Uterus (tissue), 4 donors: ENCODE measurements around the gene IL13RA1. TPM values are rescaled to one million over a fixed set of nuclear protein-coding genes. Genes with fewer than 3 reads are reported as not detected.
"Not testable (repeated sequence)": the region's sequence is repeated elsewhere in the genome, so short reads cannot be mapped to it uniquely, and the experiment has no call there.

ENCODE experiments used
- DNase-seq, 2 donors: peaks; one replicate each; pipeline ENCODE4 v3.0.0-alpha.2; 2019 to 2020
- H3K27ac ChIP-seq, 2 donors: fragments of 200-600 bp; sonication (generic); 1 replicate in 1 of 2; 2 replicates in 1 of 2; pipeline ENCODE4 v1.5.1; 2016 to 2018
- H3K27me3 ChIP-seq, 2 donors: fragments of 200-600 bp; sonication (generic); one replicate each; pipeline ENCODE4 v1.5.1; 2018 to 2019; ENCODE audit warnings: control low read depth in 1 of 2
- H3K36me3 ChIP-seq, 2 donors: fragments of 200-600 bp; sonication (generic); one replicate each; pipeline ENCODE4 v1.5.1; 2019; ENCODE audit warnings: control low read depth in 1 of 2
- H3K4me1 ChIP-seq, 2 donors: fragments of 200-600 bp; sonication (generic); one replicate each; pipeline ENCODE4 v1.5.1; 2018 to 2019; ENCODE audit warnings: control low read depth in 1 of 2
- H3K4me3 ChIP-seq, 2 donors: fragments of 200-600 bp; sonication (generic); 1 replicate in 1 of 2; 2 replicates in 1 of 2; pipeline ENCODE4 v1.5.1; 2018 to 2019; ENCODE audit warnings: mild to moderate bottlenecking in 1 of 2
- H3K9me3 ChIP-seq, 2 donors: fragments of 200-600 bp; sonication (generic); one replicate each; pipeline ENCODE4 v1.5.1; 2019; ENCODE audit warnings: control low read depth in 1 of 2
- POLR2A ChIP-seq, 2 donors: fragments of 450-650 bp; IDR thresholded peaks; one replicate each; pipeline ENCODE4 v1.6.1; 2016; ENCODE audit warnings: antibody characterized with exemption in 2 of 2, mild to moderate bottlenecking in 1 of 2, moderate library complexity in 1 of 2
- intact Hi-C: fragments of 100-400 bp; cut with DNase I; formaldehyde crosslinking; loops from one replicate; pipeline ENCODE4 v1.15.1; 2023; ENCODE audit warnings: low total_unique reads
- total RNA-seq, 4 donors: library from RNA; depleted of rRNA in 3 of 4; stranded (reverse); fragments of >200 nt in 3 of 4; gene quantifications; one replicate each; pipeline versions ENCODE4 v1.1.0 to v1.2.4, GENCODE V29; 2014 to 2023
- TF ChIP-seq, protein P1 (sequence below), 4 experiments: fragments of 200-600 bp in 2 of 4; fragments of 450-650 bp in 2 of 4; sonication (generic) in 2 of 4; IDR thresholded peaks; one replicate each; pipeline ENCODE4 v1.5.1; 2016 to 2019; ENCODE audit warnings: antibody characterized with exemption in 4 of 4, mild to moderate bottlenecking in 2 of 4, moderate library complexity in 1 of 4
- donor health status: DM: yes; HTN: yes; CAD: no.

The IL13RA1 gene
- total RNA-seq, 4 donors from 2014 or later, result 20.2 to 60.0 (median 39.9) TPM

DNA sequence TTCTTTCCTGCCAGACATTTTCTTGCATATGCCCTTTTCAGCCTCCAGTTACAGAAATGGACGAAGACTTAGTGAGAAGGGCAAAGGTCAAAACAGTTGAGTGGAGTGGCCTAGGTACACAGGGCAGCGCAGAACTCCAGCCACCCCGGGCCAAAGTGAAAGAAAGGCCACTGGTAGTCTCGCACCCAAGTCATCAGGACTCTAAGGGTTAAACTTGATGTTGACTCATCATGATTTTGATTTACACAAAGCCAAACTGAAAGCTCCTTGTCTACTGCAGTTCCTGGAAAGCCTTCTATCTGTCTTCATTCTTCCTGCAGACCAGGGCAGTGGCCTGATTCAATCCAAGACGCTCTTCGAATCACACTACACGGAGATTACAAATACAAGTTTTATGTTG is 2.6 kb upstream of the IL13RA1 start:
- no peaks in the 10 kb centered on the region for H3K36me3 ChIP-seq
- H3K9me3 ChIP-seq, result no peaks in the 10 kb centered on the region
- no peaks in the 10 kb centered on the region for H3K4me1 ChIP-seq
- H3K27ac ChIP-seq, result peak overlapping the region in 1 of 2 donors; percentile 17
- intact Hi-C loops, result no loop called here
- TF ChIP-seq POLR2A (IDR thresholded peaks at IDR 0.05), result no peak
- TF ChIP-seq, protein P1, sequence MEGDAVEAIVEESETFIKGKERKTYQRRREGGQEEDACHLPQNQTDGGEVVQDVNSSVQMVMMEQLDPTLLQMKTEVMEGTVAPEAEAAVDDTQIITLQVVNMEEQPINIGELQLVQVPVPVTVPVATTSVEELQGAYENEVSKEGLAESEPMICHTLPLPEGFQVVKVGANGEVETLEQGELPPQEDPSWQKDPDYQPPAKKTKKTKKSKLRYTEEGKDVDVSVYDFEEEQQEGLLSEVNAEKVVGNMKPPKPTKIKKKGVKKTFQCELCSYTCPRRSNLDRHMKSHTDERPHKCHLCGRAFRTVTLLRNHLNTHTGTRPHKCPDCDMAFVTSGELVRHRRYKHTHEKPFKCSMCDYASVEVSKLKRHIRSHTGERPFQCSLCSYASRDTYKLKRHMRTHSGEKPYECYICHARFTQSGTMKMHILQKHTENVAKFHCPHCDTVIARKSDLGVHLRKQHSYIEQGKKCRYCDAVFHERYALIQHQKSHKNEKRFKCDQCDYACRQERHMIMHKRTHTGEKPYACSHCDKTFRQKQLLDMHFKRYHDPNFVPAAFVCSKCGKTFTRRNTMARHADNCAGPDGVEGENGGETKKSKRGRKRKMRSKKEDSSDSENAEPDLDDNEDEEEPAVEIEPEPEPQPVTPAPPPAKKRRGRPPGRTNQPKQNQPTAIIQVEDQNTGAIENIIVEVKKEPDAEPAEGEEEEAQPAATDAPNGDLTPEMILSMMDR (IDR thresholded peaks at IDR 0.05), result no peak
- H3K27me3 ChIP-seq, result no peaks in the 10 kb centered on the region
- DNase-seq, result no peak
- no peak overlapping the region for H3K4me3 ChIP-seq

- DNase-seq, result no peak
- intact Hi-C loops, result no loop called here
- H3K4me3 ChIP-seq, result no peak overlapping the region
- no peaks in the 10 kb centered on the region for H3K36me3 ChIP-seq
- no peaks in the 10 kb centered on the region for H3K9me3 ChIP-seq
- H3K27ac ChIP-seq, result peak overlapping the region; percentile 82 to 87
- no peaks in the 10 kb centered on the region for H3K27me3 ChIP-seq
- H3K4me1 ChIP-seq, result no peaks in the 10 kb centered on the region
- TF ChIP-seq, protein P1 (IDR thresholded peaks at IDR 0.05), result no peak
- TF ChIP-seq POLR2A (IDR thresholded peaks at IDR 0.05), result no peak
Measured at GRCh38 chrX:118726396-118726795, 1.0 kb upstream of the IL13RA1 start.

DNA sequence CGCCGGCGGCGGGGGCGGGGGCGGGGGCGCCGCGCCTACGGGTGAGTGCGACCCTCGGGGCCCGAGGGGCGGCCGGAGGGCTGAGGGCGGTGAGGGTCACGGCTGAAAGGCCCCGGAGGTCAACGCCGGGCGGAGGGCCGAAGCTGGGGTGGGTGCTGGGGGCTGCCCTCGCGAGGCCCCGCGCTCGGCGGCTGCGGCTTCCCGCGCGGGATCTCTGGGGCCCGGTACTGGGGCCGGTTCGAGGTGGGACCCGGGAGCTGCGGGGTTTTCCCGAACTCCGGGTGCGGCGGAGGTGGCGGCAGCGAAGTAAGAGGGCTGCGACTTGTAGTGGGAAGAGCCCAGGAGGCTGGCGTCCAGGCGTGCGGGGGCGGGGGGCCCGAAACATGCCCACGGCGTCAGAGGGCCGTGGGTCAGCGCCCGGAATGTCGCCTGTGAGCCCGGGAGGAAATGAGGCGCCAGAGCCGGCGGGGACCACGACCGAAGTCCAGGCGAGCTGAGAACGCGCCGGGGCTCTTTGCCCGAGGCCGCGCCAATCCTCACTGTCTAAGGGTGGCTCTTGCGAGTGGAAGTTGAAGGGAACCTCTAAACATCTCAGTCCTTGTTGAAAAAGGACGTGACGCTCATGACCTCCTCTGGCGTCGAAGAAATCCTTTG is 407 bp downstream of the IL13RA1 start:
- no peaks in the 10 kb centered on the region for H3K36me3 ChIP-seq
- H3K9me3 ChIP-seq, result no peaks in the 10 kb centered on the region
- intact Hi-C loops, result no loop called here
- H3K27ac ChIP-seq, result peak overlapping the region; percentile 82 to 87
- DNase-seq, result peak; percentile 25 to 37
- peak overlapping the region; percentile 40 to 70 for H3K4me3 ChIP-seq
- H3K4me1 ChIP-seq, result no peaks in the 10 kb centered on the region
- peak in 1 of 2 donors; percentile 24 for TF ChIP-seq POLR2A (IDR thresholded peaks at IDR 0.05)
- TF ChIP-seq, protein P1 (IDR thresholded peaks at IDR 0.05), result no peak
- H3K27me3 ChIP-seq, result no peaks in the 10 kb centered on the region

DNA sequence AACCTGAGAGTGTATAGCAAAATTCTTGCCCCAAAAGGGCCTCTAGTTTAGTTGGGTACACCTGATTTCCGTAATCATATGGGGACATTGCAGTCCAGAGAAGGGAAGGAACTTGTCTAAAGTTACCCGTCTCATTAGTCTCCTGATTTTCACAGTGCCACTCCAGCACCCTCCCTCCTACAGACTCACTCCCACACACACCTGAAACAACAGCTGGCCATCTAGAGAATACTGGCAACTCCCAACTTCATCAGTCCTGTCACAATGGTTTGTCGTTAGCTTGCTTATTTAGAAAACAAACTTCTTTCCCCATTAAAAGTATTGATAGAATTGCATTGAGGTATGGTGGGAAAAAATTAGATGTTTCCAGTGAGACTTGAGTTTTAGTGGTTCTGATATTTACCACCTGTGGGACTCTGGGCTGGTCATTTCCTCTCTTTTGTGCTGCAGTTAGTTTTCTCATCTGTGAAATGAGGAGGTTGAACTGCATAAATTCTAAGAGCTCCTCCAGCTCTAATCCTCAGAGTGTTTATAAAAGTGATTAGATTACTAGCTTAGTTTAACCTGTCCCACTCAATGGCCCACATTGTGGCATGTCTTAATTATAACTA is 1.7 kb downstream of the IL13RA1 start:
- Histone ChIP-seq H3K27ac (peak overlapping the region in 1 of 2 donors; percentile 82), H3K4me1 (no peaks in the 10 kb centered on the region), H3K9me3 (no peaks in the 10 kb centered on the region), H3K36me3 (no peaks in the 10 kb centered on the region), H3K27me3 (no peaks in the 10 kb centered on the region), H3K4me3 (no peak overlapping the region)
- no peak for DNase-seq
- TF ChIP-seq POLR2A (IDR thresholded peaks at IDR 0.05), result no peak
- TF ChIP-seq, protein P1 (IDR thresholded peaks at IDR 0.05), result no peak
- intact Hi-C loops, result no loop called here

- no peak for TF ChIP-seq POLR2A (IDR thresholded peaks at IDR 0.05)
- TF ChIP-seq, protein P1 (IDR thresholded peaks at IDR 0.05), result no peak
- Histone ChIP-seq H3K27ac (no peak overlapping the region), H3K4me1 (no peaks in the 10 kb centered on the region), H3K36me3 (no peaks in the 10 kb centered on the region), H3K4me3 (no peak overlapping the region), H3K27me3 (no peaks in the 10 kb centered on the region), H3K9me3 (no peaks in the 10 kb centered on the region)
- DNase-seq, result no peak
- intact Hi-C loops, result no loop called here
Measured at GRCh38 chrX:118730500-118731247, 3.3 kb downstream of the IL13RA1 start.

GRCh38 chrX:118732551-118732950 is 5.1 kb downstream of the IL13RA1 start:
- H3K27me3 ChIP-seq, H3K36me3 ChIP-seq, H3K4me1 ChIP-seq, H3K27ac ChIP-seq, H3K9me3 ChIP-seq, DNase-seq, H3K4me3 ChIP-seq, intact Hi-C loops: not testable (repeated sequence)
